ENCODE results near the gene TOR1A. TPM values are rescaled to one million over a fixed set of nuclear protein-coding genes. Genes with fewer than 3 reads are reported as not detected.

The TOR1A gene
- total and polyA plus RNA-seq, 2 experiments from 2014 or later, result 23.6 to 45.7 TPM

- TF ChIP-seq CTCF (conservative IDR thresholded peaks at IDR 0.05; ENCODE audit: low read depth in 2 of 2) (no peak), ZNF462 (CRISPR knock-in tag; IDR thresholded peaks at IDR 0.05) (no peak), EZH2phosphoT487 (IDR thresholded peaks at IDR 0.05; ENCODE audit: unreplicated experiment) (no peak), ETS1 (IDR thresholded peaks at IDR 0.05) (no peak), EZH2 (IDR thresholded peaks at IDR 0.05; ENCODE audit: low read depth, unreplicated experiment) (no peak), JUNB (IDR thresholded peaks at IDR 0.05; ENCODE audit: unreplicated experiment) (no peak)
Observed at GRCh38 chr9:129857207-129857606, 33.3 kb upstream of the TOR1A start (continued).

GRCh38 chr9:129854588-129855110 lies 30.7 kb upstream of the TOR1A start:
- H3F3A ChIP-seq (replicated peaks; ENCODE audit: low read depth), result no peaks in the 10 kb centered on the region
- ATAC-seq (no peak), DNase-seq (ENCODE audit: low spot score) (no peak)
- Mint-ChIP-seq H3K27me3 (ENCODE audit: insufficient read depth, low read depth, poor library complexity) (peaks cover 3% of the 10 kb centered on the region), H3K9me3 (no peaks in the 10 kb centered on the region), H3K36me3 (ENCODE audit: low read depth) (peaks cover 12% of the 10 kb centered on the region), H3K4me1 (no peaks in the 10 kb centered on the region), H3K4me3 (no peak overlapping the region), H3K27ac (no peak overlapping the region)
- H2AFZ ChIP-seq, result no peak overlapping the region
- H3K9me2 ChIP-seq (ENCODE audit: insufficient read depth), result no peaks in the 10 kb centered on the region
- H3K79me2 ChIP-seq (replicated peaks; ENCODE audit: insufficient read depth), result no peaks in the 10 kb centered on the region
- H3K4me2 ChIP-seq, result no peak overlapping the region
- H3K4me1 ChIP-seq (ENCODE audit: insufficient read depth), result no peaks in the 10 kb centered on the region
- H3K4me3 ChIP-seq, result no peak overlapping the region
- H4K20me1 ChIP-seq (replicated peaks; ENCODE audit: insufficient read depth), result no peaks in the 10 kb centered on the region; the same call in 1 of the 2 replicates
- no peak overlapping the region for H3K27ac ChIP-seq (ENCODE audit: low read depth)
- H3K36me3 ChIP-seq (ENCODE audit: insufficient read depth), result no peaks in the 10 kb centered on the region
- H3K27me3 ChIP-seq (ENCODE audit: insufficient read depth), result no peaks in the 10 kb centered on the region
- no peak for TF ChIP-seq STAT1 (IDR thresholded peaks at IDR 0.05; ENCODE audit: unreplicated experiment)
- no peak for TF ChIP-seq NANOG (IDR thresholded peaks at IDR 0.05; ENCODE audit: borderline replicate concordance)
- TF ChIP-seq EZH2phosphoT487 (IDR thresholded peaks at IDR 0.05; ENCODE audit: unreplicated experiment), result no peak
- no peak for TF ChIP-seq ZNF331 (CRISPR knock-in tag; IDR thresholded peaks at IDR 0.05; ENCODE audit: low read depth)
- no peak for TF ChIP-seq ZNF114 (CRISPR knock-in tag; IDR thresholded peaks at IDR 0.05)
- TF ChIP-seq CREB1 (CRISPR knock-in tag; IDR thresholded peaks at IDR 0.05; ENCODE audit: low read depth), result no peak
- TF ChIP-seq EZH2 (IDR thresholded peaks at IDR 0.05; ENCODE audit: low read depth, unreplicated experiment), result no peak

Data from GM23338 (cell line).